ENCODE data around the gene UROC1. TPM values are rescaled to one million over a fixed set of nuclear protein-coding genes. Genes with fewer than 3 reads are reported as not detected.

Gene UROC1
- total and polyA plus RNA-seq, 4 experiments from 2014 or later = not detected

GRCh38 chr3:126459763-126460127 lies 57.8 kb downstream of the UROC1 start:
- H3K27ac Mint-ChIP-seq = peak overlapping the region in 1 of 7 donors; percentile 29
- intact Hi-C loops (cut with micrococcal nuclease) = no loop called here
- peaks cover 47 to 82% of the 10 kb centered on the region in 2 donors for H3K36me3 Mint-ChIP-seq
- H3K9me3 Mint-ChIP-seq = no peaks in the 10 kb centered on the region
- peaks cover 15 to 28% (median 20%) of the 10 kb centered on the region in 4 donors for H3K4me1 Mint-ChIP-seq
- CTCF ChIA-PET (ENCODE audit: partially characterized antibody) = no interaction called here
- no peak overlapping the region for H3K4me3 Mint-ChIP-seq
- H3K4me1 ChIP-seq (ENCODE audit: insufficient read depth, low read length) = no peaks in the 10 kb centered on the region
- no peaks in the 10 kb centered on the region for H3K9me3 ChIP-seq (ENCODE audit: control insufficient read depth in 1 of 2, low read length in 2 of 2)
- no peaks in the 10 kb centered on the region for H3K27me3 ChIP-seq (ENCODE audit: insufficient read depth, low read length)
- H3K27me3 Mint-ChIP-seq = no peaks in the 10 kb centered on the region
- no peak overlapping the region for H3K27ac ChIP-seq (ENCODE audit: low read depth, low read length)
- POLR2A ChIA-PET (ENCODE audit: partially characterized antibody) = no interaction called here
- H3K4me3 ChIP-seq (ENCODE audit: low read length in 2 of 2) = no peak overlapping the region
- H3K36me3 ChIP-seq (ENCODE audit: insufficient read depth, low read length) = peaks cover 79% of the 10 kb centered on the region
- DNase-seq = no peak

- Mint-ChIP-seq H3K4me3 (no peak overlapping the region), H3K4me1 (peaks cover 15 to 28% (median 18%) of the 10 kb centered on the region in 4 donors), H3K27ac (no peak overlapping the region), H3K9me3 (no peaks in the 10 kb centered on the region), H3K27me3 (no peaks in the 10 kb centered on the region), H3K36me3 (peaks cover 47 to 82% of the 10 kb centered on the region in 2 donors)
- H3K27me3 ChIP-seq (ENCODE audit: insufficient read depth, low read length) = no peaks in the 10 kb centered on the region
- no peaks in the 10 kb centered on the region for H3K4me1 ChIP-seq (ENCODE audit: insufficient read depth, low read length)
- peaks cover 79% of the 10 kb centered on the region for H3K36me3 ChIP-seq (ENCODE audit: insufficient read depth, low read length)
- no peak overlapping the region for H3K4me3 ChIP-seq (ENCODE audit: low read length in 2 of 2)
- CTCF ChIA-PET (ENCODE audit: partially characterized antibody) = interaction anchor here (0.6 kb wide), 1 partner anchor 74 kb away, joined by 3 read pairs; no protein-coding TSS in a partner anchor
- DNase-seq = no peak
- H3K27ac ChIP-seq (ENCODE audit: low read depth, low read length) = no peak overlapping the region
- intact Hi-C loops (cut with micrococcal nuclease) = no loop called here
- no peaks in the 10 kb centered on the region for H3K9me3 ChIP-seq (ENCODE audit: control insufficient read depth in 1 of 2, low read length in 2 of 2)
- POLR2A ChIA-PET (ENCODE audit: partially characterized antibody) = no interaction called here
These were observed 58.3 kb downstream of the UROC1 start for GRCh38 chr3:126459111-126459762.

DNA sequence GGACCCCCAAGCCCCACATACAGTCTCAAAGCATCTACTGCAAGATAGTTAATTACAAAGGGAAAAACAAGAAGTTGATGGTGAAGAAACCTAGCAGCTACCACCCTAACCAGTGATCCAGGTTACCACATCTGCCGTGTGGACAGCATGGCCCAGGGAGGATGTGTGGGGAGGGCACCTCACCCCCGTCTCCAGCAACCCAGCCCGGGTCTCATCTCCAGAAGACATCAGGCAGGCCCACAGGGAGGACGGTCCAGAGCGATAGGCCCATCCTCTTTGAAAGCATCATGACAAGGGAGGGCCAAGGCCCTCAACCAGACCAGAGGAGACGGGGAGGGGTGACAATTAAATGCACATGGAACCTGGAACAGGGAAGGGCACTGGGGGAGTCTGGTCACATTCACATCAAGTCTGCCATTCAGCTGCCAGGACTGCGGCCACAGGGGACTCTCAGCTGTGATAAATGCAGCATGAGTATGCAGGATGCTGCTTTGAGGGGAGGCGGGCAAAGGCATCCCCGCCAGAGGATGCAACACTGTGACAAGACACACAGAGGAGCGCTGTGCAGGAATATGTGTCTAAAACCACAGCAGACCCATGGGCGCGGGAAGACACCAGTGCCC lies 60.7 kb downstream of the UROC1 start:
- Histone ChIP-seq H3K27ac (ENCODE audit: low read depth, low read length) (no peak overlapping the region), H3K36me3 (ENCODE audit: insufficient read depth, low read length) (peaks cover 81% of the 10 kb centered on the region), H3K4me1 (ENCODE audit: insufficient read depth, low read length) (no peaks in the 10 kb centered on the region), H3K27me3 (ENCODE audit: insufficient read depth, low read length) (no peaks in the 10 kb centered on the region), H3K9me3 (ENCODE audit: control insufficient read depth in 1 of 2, low read length in 2 of 2) (no peaks in the 10 kb centered on the region), H3K4me3 (ENCODE audit: low read length in 2 of 2) (no peak overlapping the region)
- Mint-ChIP-seq H3K4me3 (no peak overlapping the region), H3K4me1 (peaks cover 15 to 28% (median 18%) of the 10 kb centered on the region in 4 donors), H3K27me3 (no peaks in the 10 kb centered on the region), H3K36me3 (peaks cover 54 to 82% of the 10 kb centered on the region in 2 donors), H3K27ac (peak overlapping the region in 1 of 7 donors; percentile 41), H3K9me3 (no peaks in the 10 kb centered on the region)
- DNase-seq = no peak
- CTCF ChIA-PET (ENCODE audit: partially characterized antibody) = no interaction called here
- POLR2A ChIA-PET (ENCODE audit: partially characterized antibody) = no interaction called here
- intact Hi-C loops (cut with micrococcal nuclease) = no loop called here

GRCh38 chr3:126456211-126456610 lies 61.4 kb downstream of the UROC1 start:
- H3K4me3 ChIP-seq (ENCODE audit: low read length in 2 of 2) = no peak overlapping the region
- no peak for DNase-seq
- Mint-ChIP-seq H3K4me1 (peaks cover 11 to 23% (median 16%) of the 10 kb centered on the region in 4 donors), H3K36me3 (peaks cover 54 to 82% of the 10 kb centered on the region in 2 donors), H3K4me3 (no peak overlapping the region), H3K27ac (no peak overlapping the region), H3K27me3 (no peaks in the 10 kb centered on the region), H3K9me3 (no peaks in the 10 kb centered on the region)
- ChIA-PET CTCF (ENCODE audit: partially characterized antibody) (no interaction called here), POLR2A (ENCODE audit: partially characterized antibody) (interaction anchor here (1.5 kb wide), 1 partner anchor 15 kb away, joined by 4 read pairs; no protein-coding TSS in a partner anchor)
- H3K27ac ChIP-seq (ENCODE audit: low read depth, low read length) = no peak overlapping the region
- H3K27me3 ChIP-seq (ENCODE audit: insufficient read depth, low read length) = no peaks in the 10 kb centered on the region
- peaks cover 81% of the 10 kb centered on the region for H3K36me3 ChIP-seq (ENCODE audit: insufficient read depth, low read length)
- intact Hi-C loops (cut with micrococcal nuclease) = no loop called here
- no peaks in the 10 kb centered on the region for H3K9me3 ChIP-seq (ENCODE audit: control insufficient read depth in 1 of 2, low read length in 2 of 2)
- no peaks in the 10 kb centered on the region for H3K4me1 ChIP-seq (ENCODE audit: insufficient read depth, low read length)

GRCh38 chr3:126454437-126455198 lies 63.0 kb downstream of the UROC1 start:
- H3K27ac ChIP-seq (ENCODE audit: low read depth, low read length) = no peak overlapping the region
- H3K27me3 Mint-ChIP-seq = no peaks in the 10 kb centered on the region
- peaks cover 72% of the 10 kb centered on the region for H3K36me3 ChIP-seq (ENCODE audit: insufficient read depth, low read length)
- H3K27ac Mint-ChIP-seq = peak overlapping the region in 1 of 7 donors; percentile 9
- ChIA-PET CTCF (ENCODE audit: partially characterized antibody) (interaction anchor here (0.6 kb wide), 1 partner anchor 543 kb away, joined by 4 read pairs; no protein-coding TSS in a partner anchor), POLR2A (ENCODE audit: partially characterized antibody) (interaction anchor here (1.5 kb wide), 1 partner anchor 17 kb away, joined by 4 read pairs; no protein-coding TSS in a partner anchor)
- no peak for DNase-seq
- H3K4me1 Mint-ChIP-seq = peaks cover 10 to 17% (median 12%) of the 10 kb centered on the region in 4 donors
- intact Hi-C loops (cut with micrococcal nuclease) = no loop called here
- H3K4me3 ChIP-seq (ENCODE audit: low read length in 2 of 2) = no peak overlapping the region
- no peaks in the 10 kb centered on the region for H3K27me3 ChIP-seq (ENCODE audit: insufficient read depth, low read length)
- H3K9me3 Mint-ChIP-seq = no peaks in the 10 kb centered on the region
- no peaks in the 10 kb centered on the region for H3K4me1 ChIP-seq (ENCODE audit: insufficient read depth, low read length)
- H3K4me3 Mint-ChIP-seq = no peak overlapping the region
- H3K9me3 ChIP-seq (ENCODE audit: control insufficient read depth in 1 of 2, low read length in 2 of 2) = no peaks in the 10 kb centered on the region
- H3K36me3 Mint-ChIP-seq = peaks cover 46 to 82% of the 10 kb centered on the region in 2 donors

- DNase-seq = no peak
- intact Hi-C loops (cut with micrococcal nuclease) = no loop called here
- no peak overlapping the region for H3K4me3 Mint-ChIP-seq
- H3K4me1 Mint-ChIP-seq = peaks cover 9 to 17% (median 12%) of the 10 kb centered on the region in 4 donors
- H3K27ac Mint-ChIP-seq = peak overlapping the region in 1 of 7 donors; percentile 1
- no peaks in the 10 kb centered on the region for H3K9me3 ChIP-seq (ENCODE audit: control insufficient read depth in 1 of 2, low read length in 2 of 2)
- no peak overlapping the region for H3K27ac ChIP-seq (ENCODE audit: low read depth, low read length)
- ChIA-PET CTCF (ENCODE audit: partially characterized antibody) (no interaction called here), POLR2A (ENCODE audit: partially characterized antibody) (no interaction called here)
- H3K36me3 ChIP-seq (ENCODE audit: insufficient read depth, low read length) = peaks cover 66% of the 10 kb centered on the region
- no peak overlapping the region for H3K4me3 ChIP-seq (ENCODE audit: low read length in 2 of 2)
- peaks cover 45 to 78% of the 10 kb centered on the region in 2 donors for H3K36me3 Mint-ChIP-seq
- H3K4me1 ChIP-seq (ENCODE audit: insufficient read depth, low read length) = no peaks in the 10 kb centered on the region
- no peaks in the 10 kb centered on the region for H3K27me3 Mint-ChIP-seq
- H3K9me3 Mint-ChIP-seq = no peaks in the 10 kb centered on the region
- H3K27me3 ChIP-seq (ENCODE audit: insufficient read depth, low read length) = no peaks in the 10 kb centered on the region
These were observed 63.5 kb downstream of the UROC1 start for GRCh38 chr3:126454025-126454424.

- H3K27ac ChIP-seq (ENCODE audit: low read depth, low read length) = no peak overlapping the region
- intact Hi-C loops (cut with micrococcal nuclease) = no loop called here
- no peak for DNase-seq
- Mint-ChIP-seq H3K9me3 (no peaks in the 10 kb centered on the region), H3K36me3 (peaks cover 34 to 80% of the 10 kb centered on the region in 2 donors), H3K4me3 (no peak overlapping the region), H3K27ac (no peak overlapping the region), H3K4me1 (peaks cover 6 to 12% (median 9%) of the 10 kb centered on the region in 4 donors), H3K27me3 (no peaks in the 10 kb centered on the region)
- H3K9me3 ChIP-seq (ENCODE audit: control insufficient read depth in 1 of 2, low read length in 2 of 2) = no peaks in the 10 kb centered on the region
- no peaks in the 10 kb centered on the region for H3K27me3 ChIP-seq (ENCODE audit: insufficient read depth, low read length)
- POLR2A ChIA-PET (ENCODE audit: partially characterized antibody) = interaction anchor here (1.0 kb wide), 1 partner anchor 13 kb away, joined by 3 read pairs; no protein-coding TSS in a partner anchor
- no peak overlapping the region for H3K4me3 ChIP-seq (ENCODE audit: low read length in 2 of 2)
- no peaks in the 10 kb centered on the region for H3K4me1 ChIP-seq (ENCODE audit: insufficient read depth, low read length)
- peaks cover 49% of the 10 kb centered on the region for H3K36me3 ChIP-seq (ENCODE audit: insufficient read depth, low read length)
- CTCF ChIA-PET (ENCODE audit: partially characterized antibody) = no interaction called here
These were observed 65.4 kb downstream of the UROC1 start for GRCh38 chr3:126452213-126452612.

Data from CD4-positive, alpha-beta memory T cell (primary cell).